ENCODE results near the gene VPS8. TPM values are rescaled to one million over a fixed set of nuclear protein-coding genes. Genes with fewer than 3 reads are reported as not detected.
A peak's percentile ranks its signal among the peaks of the same experiment; 100 is the strongest.

VPS8 gene
- total and polyA plus RNA-seq, 2 donors (not counting 1 experiment from before 2014, with no cell fraction given): 24.9 to 99.4 TPM

- H3K27ac ChIP-seq (ENCODE audit: insufficient read depth, low read length): no peak overlapping the region
- no peaks in the 10 kb centered on the region for H3K9me3 ChIP-seq (ENCODE audit: control insufficient read depth, insufficient read depth, low read depth, low read length)
- TF ChIP-seq CTCF (conservative IDR thresholded peaks at IDR 0.05 in 1 of 2, IDR thresholded peaks at IDR 0.05 in 1 of 2; ENCODE audit: low read depth in 1 of 2, low read length in 2 of 2) (no peak), EZH2 (IDR thresholded peaks at IDR 0.05; ENCODE audit: low read length, missing control alignments) (no peak)
- no peak for DNase-seq (ENCODE audit: low read depth in 2 of 2)
- no peaks in the 10 kb centered on the region for H3K79me2 ChIP-seq (ENCODE audit: control insufficient read depth, insufficient read depth, low read length)
- no peak overlapping the region for H3K4me3 ChIP-seq (replicated peaks in 1 of 4; ENCODE audit: control extremely low read depth in 1 of 4, insufficient read depth in 1 of 4, low read depth in 3 of 4, low read length in 4 of 4)
- no peaks in the 10 kb centered on the region for H3K4me1 ChIP-seq (ENCODE audit: control insufficient read depth, extremely low read depth, insufficient read depth, low read length)
- H3K9ac ChIP-seq (ENCODE audit: insufficient read depth, low read length): no peak overlapping the region
- H2AFZ ChIP-seq (ENCODE audit: low read length): no peak overlapping the region
- no peaks in the 10 kb centered on the region for H3K27me3 ChIP-seq (ENCODE audit: control insufficient read depth, insufficient read depth, low read length)
- H3K36me3 ChIP-seq (ENCODE audit: control insufficient read depth, insufficient read depth, low read length): no peaks in the 10 kb centered on the region
- H4K20me1 ChIP-seq (ENCODE audit: control insufficient read depth, extremely low read depth, insufficient read depth, low read length): no peaks in the 10 kb centered on the region
- no peak overlapping the region for H3K4me2 ChIP-seq (ENCODE audit: extremely low read depth, insufficient read depth, low read length)
Observed at GRCh38 chr3:185082829-185083228, 270.9 kb downstream of the VPS8 start.

GRCh38 chr3:185084402-185084801 is 272.4 kb downstream of the VPS8 start:
- Histone ChIP-seq H3K4me1 (ENCODE audit: control insufficient read depth, extremely low read depth, insufficient read depth, low read length) (no peaks in the 10 kb centered on the region), H3K27ac (ENCODE audit: insufficient read depth, low read length) (no peak overlapping the region), H3K27me3 (ENCODE audit: control insufficient read depth, insufficient read depth, low read length) (no peaks in the 10 kb centered on the region), H3K9me3 (ENCODE audit: control insufficient read depth, insufficient read depth, low read depth, low read length) (no peaks in the 10 kb centered on the region), H4K20me1 (ENCODE audit: control insufficient read depth, extremely low read depth, insufficient read depth, low read length) (no peaks in the 10 kb centered on the region), H2AFZ (ENCODE audit: low read length) (no peak overlapping the region), H3K79me2 (ENCODE audit: control insufficient read depth, insufficient read depth, low read length) (no peaks in the 10 kb centered on the region), H3K4me2 (ENCODE audit: extremely low read depth, insufficient read depth, low read length) (no peak overlapping the region), H3K36me3 (ENCODE audit: control insufficient read depth, insufficient read depth, low read length) (no peaks in the 10 kb centered on the region), H3K9ac (ENCODE audit: insufficient read depth, low read length) (no peak overlapping the region), H3K4me3 (replicated peaks in 1 of 4; ENCODE audit: control extremely low read depth in 1 of 4, insufficient read depth in 1 of 4, low read depth in 3 of 4, low read length in 4 of 4) (no peak overlapping the region)
- no peak for TF ChIP-seq EZH2 (IDR thresholded peaks at IDR 0.05; ENCODE audit: low read length, missing control alignments)
- TF ChIP-seq CTCF (conservative IDR thresholded peaks at IDR 0.05 in 1 of 2, IDR thresholded peaks at IDR 0.05 in 1 of 2; ENCODE audit: low read depth in 1 of 2, low read length in 2 of 2): no peak
- no peak for DNase-seq (ENCODE audit: low read depth in 2 of 2)

GRCh38 chr3:185084901-185085300 is 272.9 kb downstream of the VPS8 start:
- Histone ChIP-seq H4K20me1 (ENCODE audit: control insufficient read depth, extremely low read depth, insufficient read depth, low read length) (no peaks in the 10 kb centered on the region), H3K4me3 (replicated peaks in 1 of 4; ENCODE audit: control extremely low read depth in 1 of 4, insufficient read depth in 1 of 4, low read depth in 3 of 4, low read length in 4 of 4) (no peak overlapping the region), H3K36me3 (ENCODE audit: control insufficient read depth, insufficient read depth, low read length) (no peaks in the 10 kb centered on the region), H3K4me2 (ENCODE audit: extremely low read depth, insufficient read depth, low read length) (no peak overlapping the region), H2AFZ (ENCODE audit: low read length) (no peak overlapping the region), H3K9me3 (ENCODE audit: control insufficient read depth, insufficient read depth, low read depth, low read length) (no peaks in the 10 kb centered on the region), H3K27ac (ENCODE audit: insufficient read depth, low read length) (no peak overlapping the region), H3K79me2 (ENCODE audit: control insufficient read depth, insufficient read depth, low read length) (no peaks in the 10 kb centered on the region), H3K9ac (ENCODE audit: insufficient read depth, low read length) (no peak overlapping the region), H3K4me1 (ENCODE audit: control insufficient read depth, extremely low read depth, insufficient read depth, low read length) (no peaks in the 10 kb centered on the region), H3K27me3 (ENCODE audit: control insufficient read depth, insufficient read depth, low read length) (no peaks in the 10 kb centered on the region)
- no peak for TF ChIP-seq EZH2 (IDR thresholded peaks at IDR 0.05; ENCODE audit: low read length, missing control alignments)
- TF ChIP-seq CTCF (conservative IDR thresholded peaks at IDR 0.05 in 1 of 2, IDR thresholded peaks at IDR 0.05 in 1 of 2; ENCODE audit: low read depth in 1 of 2, low read length in 2 of 2): no peak
- peak in 1 of 2 donors; percentile 80 for DNase-seq (ENCODE audit: low read depth in 2 of 2)
